Stimulated activated CD8-positive, alpha-beta memory T cell treated with anti-CD3 and anti-CD28 coated beads, Interleukin-2, amount 100 ng/mL, for 1 hour (primary cell): ENCODE data around the gene SLC7A10.
"Not testable (repeated sequence)": the region's sequence is repeated elsewhere in the genome, so short reads cannot be mapped to it uniquely, and the experiment has no call there.

ENCODE experiments used
- DNase-seq, 2 donors: peaks; one replicate each; pipeline ENCODE4 v3.0.0-alpha.2; 2020; ENCODE audit warnings: low read depth in 2 of 2

The SLC7A10 gene

GRCh38 chr19:33238481-33239149, 13.0 kb upstream of the SLC7A10 start:
- no peak for DNase-seq

DNA sequence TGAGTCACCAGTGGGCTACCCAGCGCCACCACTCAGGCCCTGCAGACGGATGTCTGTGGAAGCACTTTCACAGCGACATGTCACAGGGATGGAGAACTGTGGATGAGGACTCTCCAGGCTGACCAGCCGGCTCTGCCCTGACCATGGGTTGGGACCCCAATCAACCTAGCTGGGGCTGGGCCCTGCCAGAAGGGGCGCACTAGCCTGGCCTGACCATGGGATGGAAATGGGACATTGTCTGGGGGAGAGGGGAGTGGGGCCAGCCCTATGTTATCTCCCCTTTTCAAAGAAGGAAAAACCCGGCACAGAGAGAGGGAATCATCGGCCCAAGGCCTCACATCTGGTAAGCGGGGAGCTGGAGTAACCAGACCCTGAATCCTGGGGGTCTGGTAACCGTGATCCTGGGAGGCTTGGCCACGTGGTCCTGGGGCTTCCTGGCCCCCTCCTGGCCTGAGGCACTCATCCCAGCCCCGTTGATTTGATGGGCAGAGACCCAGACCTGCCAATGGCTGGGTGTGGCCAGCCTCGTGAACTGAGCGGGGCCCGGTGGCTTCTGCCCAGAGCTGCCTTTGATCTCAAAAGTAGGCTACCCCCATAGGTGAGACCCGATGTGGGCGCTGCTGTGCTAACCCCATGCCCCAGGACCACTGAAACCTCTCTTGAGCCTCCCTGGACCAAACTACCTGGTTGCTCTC, 11.2 kb upstream of the SLC7A10 start:
- no peak for DNase-seq

GRCh38 chr19:33235996-33236350, 10.3 kb upstream of the SLC7A10 start:
- no peak for DNase-seq

DNA sequence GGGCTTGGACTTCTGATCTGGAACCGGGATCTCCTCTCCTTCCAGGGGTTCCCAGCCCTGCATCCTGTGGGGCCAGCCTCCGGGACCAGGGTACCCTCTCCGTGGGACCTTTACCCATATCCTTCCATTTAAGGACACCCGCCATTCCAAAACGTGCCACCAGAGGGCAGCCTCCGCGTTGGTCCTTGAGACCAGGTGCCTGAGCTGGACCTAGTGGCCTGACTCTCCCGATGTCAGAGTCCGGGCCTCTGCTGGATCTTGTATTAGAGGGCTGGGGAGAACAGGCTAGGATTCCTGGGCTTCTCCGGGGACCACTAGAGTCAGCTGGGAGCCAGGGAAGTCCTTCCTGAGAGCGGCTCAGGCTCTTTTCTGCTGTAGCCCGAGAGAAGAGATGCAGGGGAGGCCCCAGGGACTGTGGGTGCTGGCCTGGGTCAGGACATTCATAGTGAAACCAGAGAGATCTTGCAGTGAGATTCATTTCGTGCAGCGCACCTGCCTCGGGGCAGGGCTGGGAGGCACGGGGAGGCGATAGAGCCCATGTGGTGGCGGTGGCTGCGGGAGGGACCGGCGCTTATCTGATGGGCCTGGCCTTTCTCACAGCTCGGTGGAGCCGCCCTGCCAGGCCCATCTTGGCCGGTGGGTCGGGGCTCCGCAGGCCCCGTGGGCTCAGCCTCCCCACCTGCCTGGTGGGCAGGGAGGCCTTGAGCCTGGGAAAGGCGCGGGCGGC, 9.8 kb upstream of the SLC7A10 start:
- peak; percentile 55 to 62 for DNase-seq

GRCh38 chr19:33234736-33235135, 9.1 kb upstream of the SLC7A10 start:
- DNase-seq, result no peak

- no peak for DNase-seq
Measured at GRCh38 chr19:33234092-33234491, 8.4 kb upstream of the SLC7A10 start.

DNA sequence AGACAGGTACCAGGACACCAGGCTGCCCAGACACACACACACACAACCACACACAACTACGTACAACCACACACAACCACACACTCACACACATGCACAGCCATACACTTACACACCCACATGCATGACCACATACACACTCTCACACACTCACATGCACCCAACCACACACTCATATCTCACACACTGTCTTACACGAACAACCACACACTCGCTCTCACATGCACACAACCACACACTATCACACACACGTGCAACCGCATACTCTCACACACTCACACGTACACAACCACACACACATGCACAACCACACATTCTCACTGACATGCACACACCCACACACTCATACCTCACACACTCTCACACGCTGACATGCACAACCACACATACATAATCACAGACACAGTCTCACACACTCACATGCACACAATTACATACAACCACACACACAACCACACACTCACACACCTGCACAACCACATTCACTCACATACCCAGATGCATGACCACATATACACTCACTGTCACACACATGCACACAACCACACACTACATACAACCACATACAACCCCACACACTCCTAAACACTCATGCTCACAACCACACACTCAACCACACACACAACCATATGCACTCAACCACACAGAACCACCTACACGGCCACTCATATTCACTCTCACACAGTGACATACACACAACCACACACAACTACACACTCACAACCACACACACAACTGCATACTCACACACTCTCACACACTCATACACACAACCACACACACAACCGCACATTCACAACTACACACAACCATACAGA, 7.6 kb upstream of the SLC7A10 start:
- DNase-seq, result no peak

DNA sequence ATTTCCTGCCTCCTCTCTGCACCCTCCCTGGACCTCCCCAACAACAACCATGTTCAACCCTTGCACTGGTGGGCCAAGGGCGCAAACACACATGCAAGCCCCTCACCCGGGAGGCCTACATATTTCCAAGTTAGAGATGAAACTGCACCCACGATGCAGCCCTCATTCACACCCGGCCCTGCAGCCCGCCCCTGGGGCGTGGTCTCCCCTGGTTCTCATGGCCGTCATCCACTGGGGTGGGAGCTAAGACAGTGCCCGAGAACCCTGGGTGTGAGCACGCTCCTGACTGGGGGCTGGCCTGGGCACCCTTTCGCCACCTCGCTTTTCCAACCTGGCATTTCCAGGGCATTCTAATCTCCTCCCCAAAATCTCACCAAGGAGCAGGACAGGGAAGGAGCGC, 7.0 kb upstream of the SLC7A10 start:
- no peak for DNase-seq

DNA sequence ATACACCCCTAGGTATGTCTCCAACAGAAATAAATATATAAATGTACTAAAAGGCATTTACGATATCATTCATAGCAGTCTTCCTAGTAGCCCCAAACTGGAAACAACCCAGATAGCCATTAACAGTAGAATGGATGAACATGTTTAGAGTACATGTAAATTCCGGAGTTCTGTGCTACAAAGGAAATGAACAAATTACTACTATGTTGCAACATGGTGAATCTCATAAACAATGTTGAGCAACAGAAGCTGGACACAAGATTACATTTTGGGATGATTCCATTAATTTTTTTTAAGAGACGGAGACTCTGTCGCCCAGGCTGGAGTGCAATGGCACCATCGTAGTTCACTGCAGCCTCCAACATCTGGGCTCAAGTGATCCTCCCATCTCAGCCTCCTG, 5.9 kb upstream of the SLC7A10 start:
- no peak for DNase-seq

DNA sequence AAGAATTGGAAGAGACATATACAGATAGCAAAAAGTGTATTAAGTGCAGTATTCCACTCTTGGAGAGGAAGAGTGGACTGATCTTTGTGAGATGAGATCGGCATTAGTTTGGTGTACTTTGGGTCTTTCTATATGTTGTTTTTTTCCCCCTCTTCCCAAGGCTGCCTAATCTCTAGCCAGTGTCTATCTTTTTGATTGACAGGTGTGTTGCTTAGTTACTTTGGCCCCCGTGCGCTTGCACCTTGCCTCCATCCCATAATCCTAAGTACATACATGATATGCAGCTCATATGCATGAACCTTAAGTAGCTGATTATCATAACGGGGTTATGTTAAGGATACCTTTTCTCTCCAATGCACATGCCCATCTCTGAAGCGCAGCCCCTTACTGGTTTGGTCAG, 4.3 kb upstream of the SLC7A10 start:
- DNase-seq, result no peak

DNA sequence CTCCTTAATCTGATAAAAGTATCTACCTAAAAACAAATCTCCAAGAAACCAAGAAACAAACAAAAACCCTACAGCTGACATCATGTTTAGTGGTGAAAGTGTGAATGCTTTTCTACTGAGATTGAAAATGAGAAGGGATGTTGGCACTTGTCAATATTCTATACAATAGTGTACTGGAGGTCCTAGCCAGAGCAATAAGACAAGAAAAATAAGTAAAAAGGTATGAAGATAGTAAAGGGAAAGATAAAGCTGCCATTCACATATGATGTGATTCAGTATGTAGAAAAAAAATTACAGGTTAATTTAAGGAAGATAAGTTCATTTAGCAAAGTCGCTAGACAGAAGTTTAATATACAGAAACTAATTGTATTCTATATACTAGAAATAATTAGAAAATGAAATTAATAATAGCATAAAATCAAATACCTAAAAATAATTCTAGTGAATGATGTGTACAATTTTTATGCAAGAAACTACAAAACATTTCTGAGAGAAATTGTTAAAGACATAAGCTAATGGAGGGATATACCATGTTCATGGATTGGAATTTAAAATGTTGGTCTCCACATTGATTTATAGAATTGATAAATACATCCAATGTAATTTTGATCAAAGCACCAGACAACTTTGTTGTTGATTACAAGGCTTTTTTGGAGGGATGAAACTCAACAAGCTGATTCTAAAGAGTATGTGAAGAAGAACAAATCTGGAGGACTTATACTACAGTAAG, 2.4 kb upstream of the SLC7A10 start:
- DNase-seq, result no peak

DNA sequence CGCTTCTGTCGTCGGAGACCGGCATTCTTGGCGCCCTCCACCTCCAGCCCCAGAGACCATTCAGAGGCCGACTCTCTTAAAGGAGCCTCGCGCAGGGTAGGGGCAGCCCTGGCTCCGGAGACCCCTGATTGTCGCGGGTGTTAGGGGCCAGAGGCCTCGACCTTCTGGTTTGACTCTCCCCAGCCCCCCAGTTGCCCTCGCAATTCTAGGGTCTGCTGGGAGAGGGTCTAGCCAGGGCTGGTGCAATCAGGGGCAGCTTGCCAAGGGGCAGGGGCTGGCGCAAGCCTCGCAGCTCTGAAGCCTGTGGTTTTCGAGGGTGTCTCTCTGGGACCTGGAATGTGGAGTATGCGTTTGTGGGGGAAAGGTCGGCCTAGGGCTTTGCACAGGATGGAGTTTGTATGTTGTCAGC, 1.6 kb upstream of the SLC7A10 start:
- DNase-seq, result no peak

DNA sequence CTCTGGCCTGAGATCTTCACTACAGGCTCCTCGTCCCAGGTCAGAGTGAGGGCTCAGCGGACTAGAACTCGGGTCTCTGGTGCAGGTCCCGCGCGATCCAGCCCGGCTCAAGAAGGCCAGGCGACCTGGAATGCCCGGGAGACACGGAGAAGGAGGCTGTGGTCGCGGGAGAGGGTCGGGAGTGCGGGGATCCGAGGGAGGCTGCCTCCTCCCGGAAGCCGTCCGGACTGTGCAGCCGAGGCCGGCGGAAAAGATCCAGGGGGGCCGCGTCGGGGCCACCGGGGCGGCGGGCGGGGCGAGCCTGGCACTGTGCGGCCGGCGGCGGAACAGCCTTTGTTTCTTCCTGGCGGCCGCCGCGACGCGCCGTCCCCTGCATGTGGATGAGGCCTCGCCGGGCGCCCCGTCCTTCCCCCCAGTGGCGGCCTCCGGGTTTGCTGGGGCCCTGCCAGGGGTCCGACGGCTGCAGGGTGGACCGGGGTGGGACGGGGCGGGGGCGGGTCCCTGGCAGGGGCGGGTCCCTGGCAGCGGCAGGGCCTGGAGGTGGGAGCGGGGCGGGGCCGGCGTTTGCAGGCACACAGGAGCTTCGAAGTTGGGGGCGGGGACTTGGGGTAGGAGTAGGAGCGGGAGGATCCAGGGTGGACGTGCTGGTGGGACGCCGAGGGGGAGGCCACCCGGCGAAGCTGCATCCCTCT, 1.0 kb upstream of the SLC7A10 start:
- no peak for DNase-seq

DNA sequence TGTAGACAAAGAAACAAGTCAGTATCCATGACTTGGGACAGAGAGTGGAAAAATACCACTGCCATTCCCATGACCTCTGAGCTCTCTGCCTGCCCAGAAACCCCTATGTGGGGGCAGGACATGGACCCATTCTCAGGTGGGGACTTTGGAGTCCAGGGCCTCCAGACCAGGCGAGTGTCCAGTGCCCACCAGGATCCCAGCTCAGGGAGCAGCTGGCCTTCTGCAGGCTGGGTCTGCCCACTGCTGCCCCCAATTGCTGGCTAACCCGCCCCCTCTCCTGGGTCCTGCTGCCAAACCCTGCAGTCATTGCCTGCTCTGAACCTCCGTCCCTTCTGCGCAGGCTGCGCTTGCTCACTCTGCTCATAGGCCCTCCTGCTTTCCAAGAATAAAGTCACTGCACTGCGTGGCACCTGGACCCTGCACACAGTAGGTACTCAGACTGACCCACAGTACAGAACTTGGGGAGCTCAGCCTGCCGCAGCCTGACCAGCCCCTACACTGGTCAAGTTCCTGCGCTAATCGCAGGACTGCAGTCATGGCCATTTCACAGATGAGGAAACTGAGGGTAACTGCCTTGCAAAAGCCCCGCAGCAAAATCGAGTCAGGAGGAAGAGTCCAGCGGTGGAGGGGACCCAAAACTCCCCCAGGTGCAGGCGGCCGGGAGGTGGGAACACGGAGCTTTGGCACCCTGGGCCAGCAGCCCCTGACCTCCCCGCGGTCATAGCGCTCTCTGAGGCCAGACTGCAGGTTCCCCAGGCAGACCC, 774 bp downstream of the SLC7A10 start:
- DNase-seq, result no peak

DNA sequence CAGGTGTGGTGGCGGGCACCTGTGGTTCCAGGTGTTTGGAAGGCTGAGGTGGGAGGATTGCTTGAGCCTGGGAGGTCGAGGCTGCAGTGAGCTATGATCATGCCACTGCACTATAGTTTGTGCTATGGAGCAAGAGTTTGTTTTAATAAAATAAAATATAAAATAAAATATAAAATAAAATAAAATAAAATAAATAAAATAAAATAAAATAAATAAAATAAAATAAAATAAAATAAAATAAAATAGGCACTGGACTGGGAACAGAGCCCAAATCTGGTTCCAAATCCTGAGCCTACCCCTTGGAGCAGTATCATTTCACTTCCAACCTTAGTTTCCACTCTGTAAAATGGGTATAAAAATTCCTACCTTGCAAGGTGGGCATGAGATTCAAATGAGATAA, 3.4 kb downstream of the SLC7A10 start:
- DNase-seq, result not testable (repeated sequence)

DNA sequence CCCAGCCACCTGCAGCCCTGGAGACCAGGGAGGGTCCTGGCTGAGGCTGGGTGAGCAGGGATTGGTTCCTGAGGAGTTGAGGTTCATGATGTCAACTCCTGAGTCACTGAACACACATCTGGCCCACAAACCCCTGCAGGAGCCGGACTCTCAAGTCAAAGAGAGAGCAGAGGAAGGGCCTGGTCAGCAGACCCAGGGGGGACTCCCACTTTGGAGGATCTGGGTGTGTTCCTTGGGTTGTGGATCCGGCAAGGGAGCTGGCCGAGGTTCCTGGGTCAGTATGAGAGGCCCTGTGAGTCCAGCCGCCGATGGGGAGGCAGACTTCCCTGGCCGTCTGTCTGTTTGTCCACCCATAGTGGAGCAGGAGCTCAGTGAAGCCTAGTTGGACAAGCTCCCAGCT, 4.0 kb downstream of the SLC7A10 start:
- no peak for DNase-seq

GRCh38 chr19:33220735-33221134, 4.9 kb downstream of the SLC7A10 start:
- no peak for DNase-seq

DNA sequence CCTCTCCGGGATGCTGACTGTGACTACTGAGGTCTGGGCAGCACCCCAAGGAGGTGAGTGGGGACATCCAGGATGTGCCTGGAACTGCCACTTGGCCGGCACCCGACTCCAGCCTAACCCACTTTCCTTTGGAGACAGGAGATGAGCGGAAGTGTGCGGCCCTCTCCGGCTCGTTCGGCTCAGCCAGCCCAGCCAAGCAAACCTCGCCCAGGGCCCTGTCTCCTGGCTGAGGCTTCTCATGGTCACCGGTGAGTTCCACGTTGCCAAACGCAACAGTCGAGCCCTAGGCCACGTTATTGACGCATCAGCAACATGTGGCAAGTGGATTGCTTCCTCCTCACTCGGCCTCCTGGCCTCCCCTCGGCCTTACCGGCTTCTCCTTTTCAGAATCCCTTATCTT, 5.5 kb downstream of the SLC7A10 start:
- DNase-seq, result no peak

DNA sequence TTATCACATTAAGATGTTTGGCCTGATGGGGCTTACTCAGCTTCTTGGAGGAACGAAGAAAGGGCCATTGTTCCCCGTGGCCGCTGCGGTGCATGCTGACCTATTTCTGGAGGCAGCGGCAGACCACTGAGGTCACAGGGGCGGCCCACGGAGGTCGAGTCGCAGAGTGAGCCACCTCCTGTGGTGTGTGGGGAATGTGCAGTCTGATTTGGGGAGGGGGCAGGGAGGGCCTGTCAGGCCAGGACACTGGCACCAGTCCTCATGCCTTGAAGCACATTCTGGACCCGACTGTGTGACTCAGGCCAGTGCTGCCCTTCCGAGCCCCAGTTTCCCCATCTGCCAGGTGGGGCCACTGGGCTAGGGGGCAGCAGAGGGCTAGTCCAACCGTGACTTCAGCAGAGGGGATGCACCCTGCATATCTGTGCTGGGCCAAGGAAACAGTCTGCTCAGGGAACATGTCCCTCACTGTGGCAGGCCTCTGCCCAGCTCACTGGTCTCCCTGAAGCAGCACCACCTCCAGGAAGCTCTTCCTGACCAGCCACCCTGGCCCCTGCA, 6.3 kb downstream of the SLC7A10 start:
- DNase-seq, result no peak

DNA sequence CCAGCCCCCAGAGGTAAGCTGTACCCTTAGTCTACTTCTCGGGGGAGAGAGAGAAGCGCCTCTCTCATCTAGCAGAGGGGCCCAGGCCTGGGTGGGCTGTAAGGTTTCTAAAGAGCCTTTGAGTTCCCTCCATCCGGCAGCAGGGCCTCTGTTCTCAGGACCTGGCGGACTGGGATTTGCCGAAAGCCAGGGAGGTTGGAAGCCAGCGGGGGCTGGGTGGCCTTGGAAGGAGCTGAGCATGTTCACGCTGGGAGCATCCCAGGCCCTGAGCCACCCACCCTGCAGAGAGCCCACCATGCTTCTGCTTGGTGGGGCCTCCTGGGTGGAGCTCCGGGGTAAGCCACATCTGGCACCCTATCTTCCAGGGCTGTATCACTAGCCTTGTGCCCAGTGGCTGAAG, 7.8 kb downstream of the SLC7A10 start:
- no peak for DNase-seq
